Mucosa of descending colon (tissue), 3 donors: ENCODE results near the gene ZFP36. TPM values are rescaled to one million over a fixed set of nuclear protein-coding genes. Genes with fewer than 3 reads are reported as not detected.

ENCODE experiments used
- ATAC-seq: fragments of 200-7000 bp; cut with Tn5 transposase; one replicate; pipeline ENCODE4 v1.9.1; 2020; ENCODE audit warnings: mild to moderate bottlenecking, moderate library complexity
- DNase-seq, 3 donors: peaks; one replicate each; pipeline ENCODE4 v3.0.0-alpha.2; 2020
- H3K36me3 ChIP-seq: fragments of 200-600 bp; one replicate; pipeline ENCODE4 v1.8.0; 2021; ENCODE audit warnings: low read depth, mild to moderate bottlenecking
- H3K4me1 ChIP-seq: fragments of 200-600 bp; one replicate; pipeline ENCODE4 v1.8.0; 2021; ENCODE audit warnings: low read depth, mild to moderate bottlenecking
- H3K4me3 ChIP-seq: fragments of 200-600 bp; one replicate; pipeline ENCODE4 v1.8.0; 2021; ENCODE audit warnings: mild to moderate bottlenecking
- H3K9me3 ChIP-seq: fragments of 200-600 bp; one replicate; pipeline ENCODE4 v1.8.0; 2021; ENCODE audit warnings: mild to moderate bottlenecking
- CTCF ChIP-seq: fragments of 200-600 bp; IDR thresholded peaks from one replicate; pipeline ENCODE4 v1.8.0; 2022; ENCODE audit warnings: antibody characterized with exemption, mild to moderate bottlenecking
- intact Hi-C, 2 donors: fragments of 100-400 bp; cut with DNase I in 1 of 2; cut with micrococcal nuclease in 1 of 2; formaldehyde crosslinking; loops; one replicate each; pipeline versions ENCODE4 v1.11.0 to v1.11.1; 2022; cut with DNase I, micrococcal nuclease
- total RNA-seq, 3 donors: library from RNA; stranded (reverse); fragmentation: NEBNext Ultra II Directional in 2 of 3; extraction: Animal tissue kit (Norgen Biotek cat#: 25700) in 2 of 3; gene quantifications; one replicate each; pipeline versions ENCODE4 v1.2.1 to v1.2.4, GENCODE V29; 2021 to 2023
- donor health status: DM: no; HTN: no; CAD: no; lungs with moderate emphysema.
- donor health status: DM: no; HTN: no; CAD: no.
- donor health status: DM: no; HTN: yes; CAD: no.

The ZFP36 gene
- total RNA-seq, 3 donors from 2014 or later, result 200 to 236 (median 235) TPM

- Histone ChIP-seq H3K36me3 (peaks cover 4% of the 10 kb centered on the region), H3K4me1 (peaks cover 3% of the 10 kb centered on the region), H3K9me3 (no peaks in the 10 kb centered on the region), H3K4me3 (no peak overlapping the region)
- peak; percentile 27 for ATAC-seq
- intact Hi-C loops, result no loop called here
- no peak for TF ChIP-seq CTCF
- peak in 2 of 3 donors; percentile 55 to 67 for DNase-seq
These were observed 21.9 kb downstream of the ZFP36 start for GRCh38 chr19:39428283-39429112.

GRCh38 chr19:39430675-39431593 is 24.3 kb downstream of the ZFP36 start:
- peak; percentile 76 for ATAC-seq
- no peak overlapping the region for H3K4me3 ChIP-seq
- H3K36me3 ChIP-seq, result peaks cover 5% of the 10 kb centered on the region
- intact Hi-C loops, result no loop called here
- no peak for TF ChIP-seq CTCF
- peak in 1 of 3 donors; percentile 61 for DNase-seq
- peaks cover 18% of the 10 kb centered on the region for H3K4me1 ChIP-seq
- no peaks in the 10 kb centered on the region for H3K9me3 ChIP-seq

GRCh38 chr19:39432677-39433025 is 26.0 kb downstream of the ZFP36 start:
- intact Hi-C loops, result no loop called here
- no peak for TF ChIP-seq CTCF
- H3K36me3 ChIP-seq, result peaks cover 5% of the 10 kb centered on the region
- DNase-seq (peak in 1 of 3 donors; percentile 13), ATAC-seq (no peak)
- H3K4me1 ChIP-seq, result peaks cover 24% of the 10 kb centered on the region
- H3K4me3 ChIP-seq, result no peak overlapping the region
- no peaks in the 10 kb centered on the region for H3K9me3 ChIP-seq

GRCh38 chr19:39433480-39434079 is 26.9 kb downstream of the ZFP36 start:
- H3K4me3 ChIP-seq, result no peak overlapping the region
- peak in 1 of 3 donors; percentile 37 for DNase-seq
- intact Hi-C loops, result no loop called here

More at GRCh38 chr19:39433480-39434079, 26.9 kb downstream of the ZFP36 start:
- peaks cover 24% of the 10 kb centered on the region for H3K4me1 ChIP-seq
- ATAC-seq, result no peak
- H3K36me3 ChIP-seq, result peaks cover 5% of the 10 kb centered on the region
- H3K9me3 ChIP-seq, result no peaks in the 10 kb centered on the region
- no peak for TF ChIP-seq CTCF
